ENCODE results near the gene ARHGEF7.

GRCh38 chr13:111341886-111342285 lies 226.8 kb downstream of the ARHGEF7 start:
- TF ChIP-seq POLR2AphosphoS5 (IDR thresholded peaks at IDR 0.05; ENCODE audit: insufficient read depth in 1 of 2, low read depth in 1 of 2) (no peak), CTCF (IDR thresholded peaks at IDR 0.05) (no peak), POLR2A (IDR thresholded peaks at IDR 0.05) (no peak)

Measured in vagina (tissue), 2 donors.